B cell (primary cell): ENCODE measurements around the gene REEP2. TPM values are rescaled to one million over a fixed set of nuclear protein-coding genes. Genes with fewer than 3 reads are reported as not detected.

Experiments used
- ATAC-seq: fragments of 200-7000 bp; cut with Tn5 transposase; one replicate; pipeline ENCODE4 v1.10.0; 2021; ENCODE audit warnings: low read depth, mild to moderate bottlenecking, moderate number of reproducible peaks, moderate library complexity
- CTCF ChIA-PET: fragments of 350-600 bp; sonication (Branson Sonifier 250); formaldehyde crosslinking; loops from one replicate; lab custom pipeline; 2021; ENCODE audit warnings: antibody characterized with exemption, inconsistent platforms; lab: Charles Lee
- POLR2A ChIA-PET: fragments of 350-600 bp; sonication (Branson Sonifier 250); formaldehyde crosslinking; loops from one replicate; lab custom pipeline; 2021; ENCODE audit warnings: antibody characterized with exemption; lab: Charles Lee
- DNase-seq: peaks from one replicate; pipeline ENCODE4 v3.0.0; 2013
- H2AFZ ChIP-seq: 2 replicates; pipeline ENCODE4 v1.6.1; 2012; ENCODE audit warnings: mild to moderate bottlenecking, low read depth, low read length; ENCODE audit not compliant: insufficient read depth, poor library complexity, severe bottlenecking
- H3K27ac ChIP-seq, 2 donors: 1 replicate in 1 of 2; 2 replicates in 1 of 2; pipeline ENCODE4 v1.5.1; 2012 to 2013; ENCODE audit warnings: low read length in 2 of 2, mild to moderate bottlenecking in 2 of 2, moderate library complexity in 1 of 2
- H3K27me3 ChIP-seq, 4 experiments: fragments of 200-600 bp in 1 of 4; sonication (generic) in 1 of 4; replicated peaks in 1 of 4; 1 replicate in 2 of 4; 2 replicates in 2 of 4; pipeline versions ENCODE4 v1.6.1 to v1.7.0; 2013 to 2016; ENCODE audit warnings: low read length in 3 of 4, mild to moderate bottlenecking in 2 of 4, mixed read lengths in 1 of 4, moderate library complexity in 1 of 4; ENCODE audit not compliant: insufficient read depth in 4 of 4, control insufficient read depth in 3 of 4; ENCODE audit errors: control extremely low read depth in 1 of 4
- H3K36me3 ChIP-seq, 2 experiments: replicated peaks in 1 of 2; 1 replicate in 1 of 2; 2 replicates in 1 of 2; pipeline versions ENCODE4 v1.6.1 to v1.7.1; 2013; ENCODE audit warnings: low read length in 1 of 2; ENCODE audit not compliant: insufficient read depth in 2 of 2, control insufficient read depth in 1 of 2; ENCODE audit errors: control extremely low read depth in 1 of 2, extremely low read depth in 1 of 2
- H3K4me1 ChIP-seq, 2 donors: fragments of 200-600 bp in 1 of 2; sonication (generic) in 1 of 2; 1 replicate in 1 of 2; 2 replicates in 1 of 2; pipeline versions ENCODE4 v1.5.1 to v1.6.1; 2013 to 2017; ENCODE audit warnings: low read length in 2 of 2; ENCODE audit not compliant: control insufficient read depth in 2 of 2, insufficient read depth in 2 of 2
- H3K4me2 ChIP-seq: replicated peaks from 2 replicates; pipeline ENCODE3; 2012; ENCODE audit warnings: mild to moderate bottlenecking, low read depth, low read length; ENCODE audit not compliant: poor library complexity, severe bottlenecking
- H3K4me3 ChIP-seq, 5 experiments: fragments of 200-600 bp in 1 of 5; sonication (generic) in 1 of 5; 1 replicate in 3 of 5; 2 replicates in 2 of 5; pipeline versions ENCODE4 v1.5.1 to v1.7.0; 2011 to 2016; ENCODE audit warnings: low read length in 4 of 5, mild to moderate bottlenecking in 4 of 5, low read depth in 2 of 5, control low read depth in 1 of 5, moderate library complexity in 1 of 5; ENCODE audit not compliant: insufficient read depth in 1 of 5; ENCODE audit errors: control extremely low read depth in 1 of 5, extremely low read depth in 1 of 5
- H3K79me2 ChIP-seq: fragments of 200-600 bp; sonication (generic); one replicate; pipeline ENCODE4 v1.6.0; 2016; ENCODE audit warnings: low read length; ENCODE audit not compliant: control insufficient read depth, insufficient read depth
- H3K9ac ChIP-seq: fragments of 200-600 bp; sonication (generic); 2 replicates; pipeline ENCODE4 v1.6.1; 2017; ENCODE audit warnings: mild to moderate bottlenecking, low read length, moderate library complexity
- H3K9me3 ChIP-seq, 3 donors: one replicate each; pipeline versions ENCODE4 v1.6.1 to v1.7.1; 2013; ENCODE audit warnings: low read length in 2 of 3; ENCODE audit not compliant: control insufficient read depth in 2 of 3, insufficient read depth in 1 of 3; ENCODE audit errors: control extremely low read depth in 1 of 3
- H4K20me1 ChIP-seq: 2 replicates; pipeline ENCODE4 v1.6.0; 2012; ENCODE audit warnings: mild to moderate bottlenecking, low read length; ENCODE audit not compliant: insufficient read depth, control insufficient read depth, poor library complexity, severe bottlenecking
- H3K27ac Mint-ChIP-seq: one replicate; pipeline ENCODE4 v1.8.0; 2021; ENCODE audit warnings: mixed read lengths
- H3K27me3 Mint-ChIP-seq: one replicate; pipeline ENCODE4 v1.8.0; 2021; ENCODE audit warnings: mixed read lengths
- H3K4me1 Mint-ChIP-seq: one replicate; pipeline ENCODE4 v1.8.0; 2021; ENCODE audit warnings: mixed read lengths
- H3K4me3 Mint-ChIP-seq: one replicate; pipeline ENCODE4 v1.8.0; 2021; ENCODE audit warnings: mixed read lengths
- H3K9me3 Mint-ChIP-seq: one replicate; pipeline ENCODE4 v1.8.0; 2022; ENCODE audit warnings: mixed read lengths; ENCODE audit not compliant: insufficient read depth
- CTCF ChIP-seq: fragments of 200-600 bp; IDR thresholded peaks from one replicate; pipeline ENCODE4 v1.8.0; 2022; ENCODE audit warnings: antibody characterized with exemption, mild to moderate bottlenecking
- EZH2 ChIP-seq: IDR thresholded peaks from 2 replicates; pipeline ENCODE4 v1.6.1; 2012; ENCODE audit warnings: borderline replicate concordance, low read depth, mild to moderate bottlenecking, moderate library complexity, low read length; ENCODE audit not compliant: insufficient read depth, poor library complexity, severe bottlenecking
- WGBS: methylation state at CpG from one replicate; pipeline ENCODE4 v1.1.5; 2013; ENCODE audit warnings: missing lambda C conversion rate; ENCODE audit not compliant: insufficient coverage; 5-methylcytosine and 5-hydroxymethylcytosine counted together
- intact Hi-C: fragments of 100-400 bp; cut with micrococcal nuclease; formaldehyde crosslinking; loops from one replicate; pipeline ENCODE4 v1.10.0; 2022
- polyA plus RNA-seq: library from polyadenylated mRNA; depleted of rRNA; stranded (reverse); fragments of >200 nt; gene quantifications from 2 replicates; pipeline ENCODE4 v1.2.3, GENCODE V29; 2012
- total RNA-seq, 2 donors: library from RNA; stranded (reverse); fragments of 120-200 nt in 1 of 2; gene quantifications; 1 replicate in 1 of 2; 2 replicates in 1 of 2; pipeline versions ENCODE4 v1.2.3 to v1.2.4, GENCODE V29; 2013 to 2022

Gene REEP2
- total and polyA plus RNA-seq, 2 donors (not counting 1 experiment from before 2014, with no cell fraction given) = 0.20 TPM; not detected in 1

GRCh38 chr5:138466125-138466899, 27.5 kb downstream of the REEP2 start:
- peaks cover 25% of the 10 kb centered on the region for H4K20me1 ChIP-seq
- ChIA-PET POLR2A (interaction anchor here (1.7 to 1.9 kb wide), 2 partner anchors 109 to 113 kb away, joined by 6 to 7 read pairs; partner anchors contain the start of genes HSPA9 and KDM3B), CTCF (interaction anchor here (1.1 to 9.3 kb wide), 3 partner anchors 17 to 37 kb away, joined by 5 to 65 read pairs (median 43); no protein-coding TSS in a partner anchor)
- TF ChIP-seq CTCF = no peak
- no peak for TF ChIP-seq EZH2
- H3K4me2 ChIP-seq = peak overlapping the region; percentile 100
- Mint-ChIP-seq H3K27me3 (no peaks in the 10 kb centered on the region), H3K4me1 (peaks cover 34% of the 10 kb centered on the region), H3K9me3 (no peaks in the 10 kb centered on the region), H3K4me3 (peak overlapping the region; percentile 94), H3K27ac (peak overlapping the region; percentile 79)
- H3K27me3 ChIP-seq = no peaks in the 10 kb centered on the region
- intact Hi-C loops = loop anchor here (10.0 kb wide), 1 partner anchor 938 kb away; the partner anchor contains the start of gene SPATA24
- peak overlapping the region; percentile 57 to 98 (median 67) for H3K4me3 ChIP-seq
- peaks cover 16 to 29% of the 10 kb centered on the region in 2 donors for H3K4me1 ChIP-seq
- peak overlapping the region; percentile 91 for H3K9ac ChIP-seq
- peaks cover 3% of the 10 kb centered on the region for H3K79me2 ChIP-seq
- no peaks in the 10 kb centered on the region for H3K9me3 ChIP-seq
- H3K27ac ChIP-seq = no peak overlapping the region
- 44% methylated on average over 36 of the region's 39 CpGs for WGBS
- peak overlapping the region; percentile 87 for H2AFZ ChIP-seq
- DNase-seq = no peak
- no peak for ATAC-seq
- H3K36me3 ChIP-seq = peaks cover 0 to 2% of the 10 kb centered on the region in 2 experiments
